Natural killer cell (primary cell): ENCODE results near the gene RPS19BP1. TPM values are rescaled to one million over a fixed set of nuclear protein-coding genes. Genes with fewer than 3 reads are reported as not detected.

Source experiments
- ATAC-seq, 3 donors: fragments of 150-1000 bp in 2 of 3; fragments of 200-7000 bp in 1 of 3; cut with Tn5 transposase; 1 replicate in 1 of 3; 2 replicates in 2 of 3; pipeline ENCODE4 v1.10.0; 2021; ENCODE audit warnings: mild to moderate bottlenecking in 2 of 3, moderate library complexity in 2 of 3
- DNase-seq, 2 donors: peaks; one replicate each; pipeline versions ENCODE4 v3.0.0 to v3.0.0-alpha.2; 2013 to 2021; ENCODE audit warnings: mixed read lengths in 1 of 2
- H3K27ac ChIP-seq: one replicate; pipeline ENCODE4 v1.5.1; 2013; ENCODE audit warnings: mild to moderate bottlenecking, low read length
- H3K27me3 ChIP-seq: one replicate; pipeline ENCODE4 v1.6.1; 2013; ENCODE audit warnings: low read length; ENCODE audit not compliant: control insufficient read depth, insufficient read depth
- H3K36me3 ChIP-seq: one replicate; pipeline ENCODE4 v1.6.1; 2013; ENCODE audit warnings: low read length; ENCODE audit not compliant: control insufficient read depth, insufficient read depth
- H3K4me1 ChIP-seq: one replicate; pipeline ENCODE4 v1.6.1; 2013; ENCODE audit warnings: low read length; ENCODE audit not compliant: control insufficient read depth, insufficient read depth
- H3K4me3 ChIP-seq: one replicate; pipeline ENCODE4 v1.5.1; 2013; ENCODE audit warnings: low read length
- H3K9me3 ChIP-seq: one replicate; pipeline ENCODE4 v1.6.1; 2013; ENCODE audit warnings: low read length; ENCODE audit not compliant: control insufficient read depth, insufficient read depth
- H3K27ac Mint-ChIP-seq, 2 donors: one replicate each; pipeline ENCODE4 v1.8.0; 2022; ENCODE audit warnings: mild to moderate bottlenecking in 2 of 2, mixed read lengths in 2 of 2, moderate library complexity in 1 of 2
- H3K27me3 Mint-ChIP-seq, 2 donors: one replicate each; pipeline ENCODE4 v1.8.0; 2022; ENCODE audit warnings: low read depth in 2 of 2, mixed read lengths in 2 of 2
- H3K36me3 Mint-ChIP-seq: one replicate; pipeline ENCODE4 v1.8.0; 2022; ENCODE audit warnings: mixed read lengths
- H3K4me1 Mint-ChIP-seq, 2 donors: one replicate each; pipeline ENCODE4 v1.8.0; 2022; ENCODE audit warnings: mixed read lengths in 2 of 2
- H3K4me3 Mint-ChIP-seq: one replicate; pipeline ENCODE4 v1.8.0; 2022; ENCODE audit warnings: mild to moderate bottlenecking, moderate library complexity, mixed read lengths
- H3K9me3 Mint-ChIP-seq, 2 donors: one replicate each; pipeline ENCODE4 v1.8.0; 2022; ENCODE audit warnings: mixed read lengths in 2 of 2
- WGBS: methylation state at CpG from one replicate; pipeline ENCODE4 v1.1.7; 2013; ENCODE audit warnings: missing lambda C conversion rate; ENCODE audit not compliant: insufficient coverage; 5-methylcytosine and 5-hydroxymethylcytosine counted together
- intact Hi-C: fragments of 100-400 bp; cut with micrococcal nuclease; formaldehyde crosslinking; loops from one replicate; pipeline ENCODE4 v1.14.2; 2022
- total RNA-seq, 4 donors: library from RNA; stranded (reverse); fragments of 120-200 nt in 1 of 4; gene quantifications; one replicate each; pipeline versions ENCODE4 v1.2.3 to v1.2.4, GENCODE V29; 2013 to 2022
- TF ChIP-seq, protein P1 (sequence below): fragments of 200-600 bp; IDR thresholded peaks from one replicate; pipeline ENCODE4 v1.8.0; 2022; ENCODE audit warnings: antibody characterized with exemption

Gene RPS19BP1
- total RNA-seq, 3 donors from 2014 or later (not counting 1 experiment from before 2014, with no cell fraction given): 56.7 to 66.5 (median 61.3) TPM

DNA sequence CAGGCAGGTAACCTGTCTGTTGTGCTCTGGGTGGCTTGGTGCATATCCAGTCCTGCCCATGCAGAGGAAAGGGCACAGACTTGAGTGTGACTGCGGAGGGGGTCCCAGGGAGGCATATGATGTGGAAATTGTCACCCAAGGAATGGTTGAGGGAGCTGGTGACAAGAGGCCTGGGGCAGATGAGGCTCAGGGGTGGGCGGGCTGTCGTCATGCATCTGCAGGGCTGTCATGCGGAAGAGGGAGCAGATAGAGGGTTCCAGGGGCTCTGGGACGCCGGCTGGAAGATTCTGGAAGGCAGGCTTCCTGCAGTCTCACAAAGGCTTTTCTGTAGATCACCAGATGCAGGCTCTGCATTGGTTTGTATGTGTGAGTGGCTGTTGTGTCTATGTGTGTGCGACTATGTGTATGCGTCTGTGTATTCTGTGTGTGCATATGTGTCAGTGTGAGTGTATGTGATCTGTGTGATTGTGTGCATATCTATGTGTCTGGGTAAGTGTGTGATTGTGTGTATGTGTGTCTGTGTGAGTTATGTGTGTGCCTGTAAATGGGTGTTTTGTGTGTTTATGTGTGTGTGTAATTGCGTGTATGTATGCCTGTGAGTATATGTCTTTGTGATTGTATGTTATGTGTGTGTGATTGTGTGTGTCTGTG lies 30.4 kb upstream of the RPS19BP1 start:
- ATAC-seq: no peak
- peaks cover 7% of the 10 kb centered on the region in 2 donors for H3K9me3 Mint-ChIP-seq
- H3K4me1 ChIP-seq: peaks cover 16% of the 10 kb centered on the region
- H3K4me1 Mint-ChIP-seq: peaks cover 0 to 23% of the 10 kb centered on the region in 2 donors
- H3K36me3 Mint-ChIP-seq: no peaks in the 10 kb centered on the region
- no peak overlapping the region for H3K27ac Mint-ChIP-seq
- H3K36me3 ChIP-seq: no peaks in the 10 kb centered on the region
- no peak overlapping the region for H3K4me3 ChIP-seq
- intact Hi-C loops: no loop called here
- H3K9me3 ChIP-seq: no peaks in the 10 kb centered on the region
- peaks cover 0 to 21% of the 10 kb centered on the region in 2 donors for H3K27me3 Mint-ChIP-seq
- TF ChIP-seq, protein P1, sequence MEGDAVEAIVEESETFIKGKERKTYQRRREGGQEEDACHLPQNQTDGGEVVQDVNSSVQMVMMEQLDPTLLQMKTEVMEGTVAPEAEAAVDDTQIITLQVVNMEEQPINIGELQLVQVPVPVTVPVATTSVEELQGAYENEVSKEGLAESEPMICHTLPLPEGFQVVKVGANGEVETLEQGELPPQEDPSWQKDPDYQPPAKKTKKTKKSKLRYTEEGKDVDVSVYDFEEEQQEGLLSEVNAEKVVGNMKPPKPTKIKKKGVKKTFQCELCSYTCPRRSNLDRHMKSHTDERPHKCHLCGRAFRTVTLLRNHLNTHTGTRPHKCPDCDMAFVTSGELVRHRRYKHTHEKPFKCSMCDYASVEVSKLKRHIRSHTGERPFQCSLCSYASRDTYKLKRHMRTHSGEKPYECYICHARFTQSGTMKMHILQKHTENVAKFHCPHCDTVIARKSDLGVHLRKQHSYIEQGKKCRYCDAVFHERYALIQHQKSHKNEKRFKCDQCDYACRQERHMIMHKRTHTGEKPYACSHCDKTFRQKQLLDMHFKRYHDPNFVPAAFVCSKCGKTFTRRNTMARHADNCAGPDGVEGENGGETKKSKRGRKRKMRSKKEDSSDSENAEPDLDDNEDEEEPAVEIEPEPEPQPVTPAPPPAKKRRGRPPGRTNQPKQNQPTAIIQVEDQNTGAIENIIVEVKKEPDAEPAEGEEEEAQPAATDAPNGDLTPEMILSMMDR: no peak
- WGBS: 78% methylated on average over 9 of the region's 9 CpGs
- peaks cover 12% of the 10 kb centered on the region for H3K27me3 ChIP-seq
- no peak overlapping the region for H3K4me3 Mint-ChIP-seq
- H3K27ac ChIP-seq: no peak overlapping the region
- no peak for DNase-seq

DNA sequence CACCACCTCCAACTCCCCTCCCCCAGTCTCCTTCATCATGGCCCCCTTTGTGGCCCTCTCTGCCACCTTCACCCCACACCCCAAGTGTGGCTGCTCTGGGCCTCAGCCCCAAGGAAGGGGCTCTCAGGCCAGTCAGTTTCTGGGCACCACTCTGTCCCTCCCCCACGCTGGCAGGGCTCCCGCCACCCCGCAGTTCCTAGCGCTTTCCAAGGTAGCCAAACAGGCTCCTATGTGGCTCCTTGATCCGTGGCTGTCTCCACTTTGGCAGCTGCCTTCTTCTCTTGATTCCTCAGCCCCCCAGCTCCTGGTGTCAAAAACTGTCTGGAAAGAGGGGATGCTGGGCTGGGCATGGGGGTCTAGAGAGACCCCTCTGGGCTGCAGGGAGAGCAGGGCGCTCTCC lies 27.6 kb upstream of the RPS19BP1 start:
- H3K27ac ChIP-seq: no peak overlapping the region
- Mint-ChIP-seq H3K4me1 (peaks cover 5 to 7% of the 10 kb centered on the region in 2 donors), H3K27me3 (peaks cover 19 to 42% of the 10 kb centered on the region in 2 donors), H3K36me3 (no peaks in the 10 kb centered on the region), H3K9me3 (no peaks in the 10 kb centered on the region), H3K4me3 (no peak overlapping the region), H3K27ac (no peak overlapping the region)
- TF ChIP-seq, protein P1: no peak
- H3K4me3 ChIP-seq: no peak overlapping the region
- DNase-seq (no peak), ATAC-seq (no peak)
- H3K9me3 ChIP-seq: no peaks in the 10 kb centered on the region
- WGBS: 56% methylated on average over 6 of the region's 6 CpGs
- peaks cover 6% of the 10 kb centered on the region for H3K4me1 ChIP-seq
- intact Hi-C loops: no loop called here
- no peaks in the 10 kb centered on the region for H3K36me3 ChIP-seq
- H3K27me3 ChIP-seq: peaks cover 23% of the 10 kb centered on the region

DNA sequence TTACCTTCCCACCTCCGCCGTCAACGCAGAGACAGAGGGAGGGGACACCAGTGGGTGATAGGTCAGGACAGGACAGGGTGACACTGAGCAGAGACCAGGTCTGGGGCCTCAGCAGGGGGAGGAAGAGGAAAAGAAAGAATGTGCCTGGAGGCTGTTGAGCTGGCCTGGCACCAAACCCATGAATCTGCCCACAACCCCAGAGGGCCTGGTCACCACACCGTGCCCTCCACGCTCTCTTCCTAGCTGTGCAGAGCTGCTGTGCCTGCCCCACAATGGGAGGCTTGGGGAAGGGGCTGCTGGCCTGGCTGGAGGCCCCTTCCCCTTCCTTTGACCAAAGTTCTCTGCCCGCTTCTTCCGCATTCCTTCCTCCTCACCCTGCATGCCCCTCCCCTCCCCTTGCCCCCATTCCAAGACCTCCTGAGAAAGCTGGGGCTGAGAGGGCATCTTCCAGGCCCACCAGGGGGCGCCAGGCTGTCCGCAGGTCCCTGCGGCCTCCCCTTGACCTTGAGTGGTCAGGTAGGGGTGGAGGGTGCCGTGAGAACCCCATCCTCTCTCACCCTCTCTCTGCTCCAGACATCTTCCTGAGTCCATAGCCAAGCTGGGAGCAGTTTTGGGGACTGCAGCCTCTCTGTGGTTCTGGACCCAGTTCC lies 27.0 kb upstream of the RPS19BP1 start:
- Mint-ChIP-seq H3K9me3 (no peaks in the 10 kb centered on the region), H3K4me1 (peaks cover 5 to 7% of the 10 kb centered on the region in 2 donors), H3K27me3 (peaks cover 19 to 43% of the 10 kb centered on the region in 2 donors), H3K36me3 (no peaks in the 10 kb centered on the region), H3K27ac (no peak overlapping the region), H3K4me3 (no peak overlapping the region)
- DNase-seq: peak in 1 of 2 donors; percentile 14
- Histone ChIP-seq H3K9me3 (no peaks in the 10 kb centered on the region), H3K4me1 (peaks cover 6% of the 10 kb centered on the region), H3K4me3 (no peak overlapping the region), H3K27ac (no peak overlapping the region), H3K36me3 (no peaks in the 10 kb centered on the region), H3K27me3 (peaks cover 23% of the 10 kb centered on the region)
- TF ChIP-seq, protein P1: peak; percentile 16
- intact Hi-C loops: no loop called here
- no peak for ATAC-seq
- 65% methylated on average over 8 of the region's 11 CpGs for WGBS
